Suprapubic skin (tissue), 4 donors: ENCODE results near the gene TTF2. TPM values are rescaled to one million over a fixed set of nuclear protein-coding genes. Genes with fewer than 3 reads are reported as not detected.

ENCODE experiments used
- DNase-seq, 2 donors: peaks; one replicate each; pipeline ENCODE4 v3.0.0-alpha.2; 2019; ENCODE audit warnings: low spot score in 2 of 2
- H3K27ac ChIP-seq: fragments of 200-600 bp; sonication (generic); one replicate; pipeline ENCODE4 v1.5.1; 2019
- H3K27me3 ChIP-seq: fragments of 200-600 bp; sonication (generic); one replicate; pipeline ENCODE4 v1.5.1; 2019
- H3K36me3 ChIP-seq: fragments of 200-600 bp; sonication (generic); one replicate; pipeline ENCODE4 v1.5.1; 2019
- H3K4me1 ChIP-seq: fragments of 200-600 bp; sonication (generic); one replicate; pipeline ENCODE4 v1.5.1; 2019
- H3K4me3 ChIP-seq: fragments of 200-600 bp; sonication (generic); one replicate; pipeline ENCODE4 v1.5.1; 2019; ENCODE audit warnings: mild to moderate bottlenecking
- H3K9me3 ChIP-seq: fragments of 200-600 bp; sonication (generic); one replicate; pipeline ENCODE4 v1.5.1; 2019
- CTCF ChIP-seq, 2 donors: fragments of 200-600 bp in 1 of 2; fragments of 450-650 bp in 1 of 2; sonication (generic) in 1 of 2; IDR thresholded peaks; one replicate each; pipeline ENCODE4 v1.5.1; 2016 to 2019; ENCODE audit warnings: antibody characterized with exemption in 2 of 2, mild to moderate bottlenecking in 1 of 2, moderate library complexity in 1 of 2
- EP300 ChIP-seq: sonication (generic); formaldehyde crosslinking; IDR thresholded peaks from one replicate; pipeline ENCODE4 v1.6.1; 2017; ENCODE audit warnings: antibody characterized with exemption
- POLR2A ChIP-seq, 2 donors: fragments of 450-650 bp; IDR thresholded peaks; one replicate each; pipeline ENCODE4 v1.6.1; 2017; ENCODE audit warnings: antibody characterized with exemption in 2 of 2, mild to moderate bottlenecking in 2 of 2, moderate library complexity in 2 of 2
- POLR2AphosphoS5 ChIP-seq, 3 donors: sonication (generic); formaldehyde crosslinking; IDR thresholded peaks; one replicate each; pipeline ENCODE4 v1.6.1; 2017; ENCODE audit warnings: antibody characterized with exemption in 3 of 3
- WGBS: methylation state at CpG from one replicate; pipeline ENCODE4 v1.1.5; 2018; 5-methylcytosine and 5-hydroxymethylcytosine counted together
- total RNA-seq, 4 donors: library from RNA; depleted of rRNA; stranded (reverse); fragments of >200 nt; gene quantifications; one replicate each; pipeline ENCODE4 v1.1.0, GENCODE V29; 2016

TTF2 gene
- total RNA-seq, 4 donors from 2014 or later: 23.7 to 34.8 (median 26.5) TPM

- no peak for DNase-seq
- Histone ChIP-seq H3K27me3 (no peaks in the 10 kb centered on the region), H3K27ac (no peak overlapping the region), H3K36me3 (peaks cover 13% of the 10 kb centered on the region), H3K4me1 (no peaks in the 10 kb centered on the region), H3K4me3 (no peak overlapping the region), H3K9me3 (no peaks in the 10 kb centered on the region)
- WGBS: 69% methylated on average over 6 of the region's 6 CpGs
- TF ChIP-seq POLR2AphosphoS5 (IDR thresholded peaks at IDR 0.05): no peak
- peak; percentile 61 to 69 for TF ChIP-seq CTCF (IDR thresholded peaks at IDR 0.05)
Measured at GRCh38 chr1:117067533-117068370, 7.6 kb downstream of the TTF2 start.

GRCh38 chr1:117068580-117068979, 8.5 kb downstream of the TTF2 start:
- no peak for DNase-seq
- H3K4me1 ChIP-seq: no peaks in the 10 kb centered on the region
- no peaks in the 10 kb centered on the region for H3K9me3 ChIP-seq
- no peaks in the 10 kb centered on the region for H3K27me3 ChIP-seq
- TF ChIP-seq POLR2A (IDR thresholded peaks at IDR 0.05): no peak
- TF ChIP-seq POLR2AphosphoS5 (IDR thresholded peaks at IDR 0.05): no peak
- TF ChIP-seq CTCF (IDR thresholded peaks at IDR 0.05): no peak
- TF ChIP-seq EP300: no peak
- H3K36me3 ChIP-seq: peaks cover 13% of the 10 kb centered on the region
- no peak overlapping the region for H3K27ac ChIP-seq
- no peak overlapping the region for H3K4me3 ChIP-seq
- 94% methylated on average over 5 of the region's 5 CpGs for WGBS

- Histone ChIP-seq H3K27ac (no peak overlapping the region), H3K4me3 (no peak overlapping the region), H3K4me1 (no peaks in the 10 kb centered on the region), H3K36me3 (peaks cover 14% of the 10 kb centered on the region), H3K27me3 (no peaks in the 10 kb centered on the region), H3K9me3 (no peaks in the 10 kb centered on the region)
- TF ChIP-seq POLR2A (IDR thresholded peaks at IDR 0.05) (no peak), EP300 (no peak), POLR2AphosphoS5 (IDR thresholded peaks at IDR 0.05) (no peak), CTCF (IDR thresholded peaks at IDR 0.05) (no peak)
- no peak for DNase-seq
- WGBS: 85% methylated on average over 4 of the region's 4 CpGs
Measured at GRCh38 chr1:117069220-117069844, 9.2 kb downstream of the TTF2 start.

- peaks cover 20% of the 10 kb centered on the region for H3K36me3 ChIP-seq
- no peak overlapping the region for H3K4me3 ChIP-seq
- TF ChIP-seq POLR2AphosphoS5 (IDR thresholded peaks at IDR 0.05) (no peak), EP300 (no peak), POLR2A (IDR thresholded peaks at IDR 0.05) (no peak), CTCF (IDR thresholded peaks at IDR 0.05) (no peak)
- WGBS: 92% methylated on average over 2 of the region's 2 CpGs
- no peaks in the 10 kb centered on the region for H3K4me1 ChIP-seq
- H3K27ac ChIP-seq: no peak overlapping the region
- no peaks in the 10 kb centered on the region for H3K9me3 ChIP-seq
- no peak for DNase-seq
- no peaks in the 10 kb centered on the region for H3K27me3 ChIP-seq
Measured at GRCh38 chr1:117070124-117070523, 10.0 kb downstream of the TTF2 start.

GRCh38 chr1:117076648-117077047, 16.5 kb downstream of the TTF2 start:
- Histone ChIP-seq H3K4me1 (no peaks in the 10 kb centered on the region), H3K27me3 (no peaks in the 10 kb centered on the region), H3K27ac (no peak overlapping the region), H3K9me3 (no peaks in the 10 kb centered on the region), H3K36me3 (peaks cover 75% of the 10 kb centered on the region), H3K4me3 (no peak overlapping the region)
- TF ChIP-seq CTCF (IDR thresholded peaks at IDR 0.05) (no peak), POLR2A (IDR thresholded peaks at IDR 0.05) (no peak), EP300 (no peak), POLR2AphosphoS5 (IDR thresholded peaks at IDR 0.05) (no peak)
- no peak for DNase-seq
- over 99% methylated on average over 5 of the region's 5 CpGs for WGBS
